MM.1S (cell line): ENCODE data around the gene ITPRIPL1.
A peak's percentile ranks its signal among the peaks of the same experiment; 100 is the strongest.

Source experiments
- DNase-seq: peaks from one replicate; pipeline ENCODE4 v3.0.0-alpha.2; 2015
- H2AFZ ChIP-seq: fragments of 300-600 bp; sonication (generic); 2 replicates; pipeline ENCODE4 v1.6.0; 2016; ENCODE audit warnings: antibody characterized with exemption, low read length
- H3F3A ChIP-seq: fragments of 300-600 bp; sonication (generic); 2 replicates; pipeline ENCODE4 v1.6.1; 2016; ENCODE audit warnings: mild to moderate bottlenecking, antibody characterized with exemption, low read length, moderate library complexity, mixed read lengths; ENCODE audit not compliant: insufficient read depth
- H3K27ac ChIP-seq: fragments of 300-600 bp; sonication (generic); 2 replicates; pipeline ENCODE4 v1.5.1; 2016; ENCODE audit warnings: mild to moderate bottlenecking, low read length
- H3K27me3 ChIP-seq: fragments of 300-600 bp; sonication (generic); replicated peaks from 2 replicates; pipeline ENCODE4 v1.6.0; 2016; ENCODE audit warnings: low read length; ENCODE audit not compliant: insufficient read depth
- H3K36me3 ChIP-seq: fragments of 300-600 bp; sonication (generic); replicated peaks from 2 replicates; pipeline ENCODE4 v1.6.1; 2016; ENCODE audit warnings: mild to moderate bottlenecking, low read length, mixed read lengths; ENCODE audit not compliant: insufficient read depth
- H3K4me1 ChIP-seq: fragments of 300-600 bp; sonication (generic); 2 replicates; pipeline ENCODE4 v1.6.1; 2016; ENCODE audit warnings: low read length, mixed read lengths
- H3K4me2 ChIP-seq: fragments of 300-600 bp; sonication (generic); 2 replicates; pipeline ENCODE4 v1.6.0; 2016; ENCODE audit warnings: low read depth, low read length
- H3K4me3 ChIP-seq: fragments of 300-600 bp; sonication (generic); 2 replicates; pipeline ENCODE4 v1.5.1; 2016; ENCODE audit warnings: low read length, mixed read lengths
- H3K79me2 ChIP-seq: fragments of 300-600 bp; sonication (generic); 2 replicates; pipeline ENCODE4 v1.6.1; 2016; ENCODE audit warnings: mixed run types, low read length, mixed read lengths
- H3K9ac ChIP-seq: fragments of 300-600 bp; sonication (generic); 2 replicates; pipeline ENCODE4 v1.6.1; 2016; ENCODE audit warnings: low read length, mixed read lengths
- H3K9me2 ChIP-seq: fragments of 300-600 bp; sonication (generic); replicated peaks from 2 replicates; pipeline ENCODE4 v1.6.1; 2016; ENCODE audit warnings: mild to moderate bottlenecking, low read length, mixed read lengths; ENCODE audit not compliant: insufficient read depth
- H3K9me3 ChIP-seq: fragments of 300-600 bp; sonication (generic); replicated peaks from 2 replicates; pipeline ENCODE4 v1.6.1; 2016; ENCODE audit warnings: mild to moderate bottlenecking, low read length, mixed read lengths; ENCODE audit not compliant: insufficient read depth
- H4K20me1 ChIP-seq: fragments of 300-600 bp; sonication (generic); 2 replicates; pipeline ENCODE4 v1.6.1; 2016; ENCODE audit warnings: mild to moderate bottlenecking, low read length, moderate library complexity, mixed read lengths; ENCODE audit not compliant: insufficient read depth
- EZH2 ChIP-seq: fragments of 300-600 bp; sonication (generic); optimal IDR thresholded peaks from 2 replicates; pipeline ENCODE3; 2017; ENCODE audit warnings: low read depth, mild to moderate bottlenecking, antibody characterized with exemption, low read length, mixed read lengths
- EZH2phosphoT487 ChIP-seq: fragments of 300-600 bp; sonication (generic); IDR thresholded peaks from 2 replicates; pipeline ENCODE4 v1.6.1; 2018; ENCODE audit warnings: antibody characterized with exemption, low read length
- TF ChIP-seq, protein P1 (sequence below): fragments of 300-600 bp; sonication (generic); IDR thresholded peaks from 2 replicates; pipeline ENCODE4 v1.5.1; 2016; ENCODE audit warnings: antibody characterized with exemption, low read length, mixed read lengths

Gene ITPRIPL1, protein sequence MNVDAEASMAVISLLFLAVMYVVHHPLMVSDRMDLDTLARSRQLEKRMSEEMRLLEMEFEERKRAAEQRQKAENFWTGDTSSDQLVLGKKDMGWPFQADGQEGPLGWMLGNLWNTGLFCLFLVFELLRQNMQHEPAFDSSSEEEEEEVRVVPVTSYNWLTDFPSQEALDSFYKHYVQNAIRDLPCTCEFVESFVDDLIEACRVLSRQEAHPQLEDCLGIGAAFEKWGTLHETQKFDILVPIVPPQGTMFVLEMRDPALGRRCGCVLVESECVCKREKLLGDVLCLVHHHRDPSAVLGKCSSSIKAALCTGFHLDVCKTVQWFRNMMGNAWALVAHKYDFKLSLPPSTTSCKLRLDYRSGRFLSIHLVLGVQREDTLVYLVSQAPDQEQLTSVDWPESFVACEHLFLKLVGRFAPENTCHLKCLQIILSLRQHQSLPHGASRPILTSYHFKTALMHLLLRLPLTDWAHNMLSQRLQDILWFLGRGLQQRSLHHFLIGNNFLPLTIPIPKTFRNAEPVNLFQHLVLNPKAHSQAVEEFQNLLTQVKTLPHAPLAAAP

DNA sequence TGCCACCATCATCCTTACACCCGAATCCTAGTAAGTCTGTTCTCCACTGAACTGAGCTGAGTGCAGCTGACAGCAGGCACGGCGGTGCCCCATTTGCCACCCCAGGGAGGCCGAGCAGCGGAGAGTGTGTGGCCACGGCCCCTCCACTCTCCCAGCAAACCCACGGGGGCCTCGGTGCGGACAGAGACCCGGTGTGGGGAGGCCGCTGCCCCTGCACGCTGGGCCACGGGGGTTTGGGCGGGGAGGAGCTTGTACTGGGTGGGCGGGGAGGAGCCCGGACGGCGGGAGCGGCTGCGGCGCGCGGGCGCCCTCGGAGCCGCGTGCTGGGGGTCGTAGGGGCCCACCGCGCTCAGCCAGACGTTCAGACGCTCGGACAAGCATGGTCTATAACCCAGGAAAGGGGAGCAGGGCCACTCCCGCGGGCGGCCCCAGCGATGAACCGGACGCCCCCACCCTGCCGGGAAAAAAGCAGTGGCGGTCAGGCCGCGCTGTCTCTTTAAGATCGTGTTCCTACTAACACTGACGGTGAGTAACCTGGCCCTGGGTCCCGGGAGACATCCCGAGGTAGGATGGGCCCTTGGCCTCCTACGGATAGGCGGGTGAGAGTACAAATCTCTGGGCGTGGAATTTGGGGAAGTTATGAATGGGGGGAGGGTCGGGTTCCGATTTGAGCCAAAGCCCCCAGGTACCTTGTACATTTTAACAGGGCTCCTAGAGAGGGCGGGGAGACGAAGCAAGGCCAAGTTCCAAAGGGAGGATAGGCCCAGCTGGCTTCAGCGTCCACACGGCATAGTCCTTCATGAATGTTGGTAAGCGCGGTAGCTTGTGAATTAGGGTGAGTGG is at the start of gene ITPRIPL1:
ITPRIPL1 (plus strand) TSS at position 277 of the 843 bp plus-strand sequence; CDS start at position 800, 523 bp downstream.
- peak; percentile 18 for DNase-seq
- Histone ChIP-seq H2AFZ (peak within 1 kb of the TSS; percentile 97), H3K27me3 (no peaks in the 10 kb centered on the region), H3K9ac (peak within 1 kb of the TSS; percentile 63), H3K4me3 (peak within 1 kb of the TSS; percentile 81), H3K36me3 (peaks cover 4% of the 10 kb centered on the region; the same call in 1 of the 2 replicates), H3K4me2 (peak within 1 kb of the TSS; percentile 93), H3K27ac (peak within 1 kb of the TSS; percentile 15; the same call in 1 of the 2 replicates), H3K9me3 (no peaks in the 10 kb centered on the region), H3K4me1 (peaks cover 18% of the 10 kb centered on the region), H4K20me1 (no peaks in the 10 kb centered on the region), H3K9me2 (no peaks in the 10 kb centered on the region), H3F3A (peaks cover 22% of the 10 kb centered on the region), H3K79me2 (peaks cover 33% of the 10 kb centered on the region)
- TF ChIP-seq EZH2 (no peak), EZH2phosphoT487 (no peak)
- TF ChIP-seq, protein P1, sequence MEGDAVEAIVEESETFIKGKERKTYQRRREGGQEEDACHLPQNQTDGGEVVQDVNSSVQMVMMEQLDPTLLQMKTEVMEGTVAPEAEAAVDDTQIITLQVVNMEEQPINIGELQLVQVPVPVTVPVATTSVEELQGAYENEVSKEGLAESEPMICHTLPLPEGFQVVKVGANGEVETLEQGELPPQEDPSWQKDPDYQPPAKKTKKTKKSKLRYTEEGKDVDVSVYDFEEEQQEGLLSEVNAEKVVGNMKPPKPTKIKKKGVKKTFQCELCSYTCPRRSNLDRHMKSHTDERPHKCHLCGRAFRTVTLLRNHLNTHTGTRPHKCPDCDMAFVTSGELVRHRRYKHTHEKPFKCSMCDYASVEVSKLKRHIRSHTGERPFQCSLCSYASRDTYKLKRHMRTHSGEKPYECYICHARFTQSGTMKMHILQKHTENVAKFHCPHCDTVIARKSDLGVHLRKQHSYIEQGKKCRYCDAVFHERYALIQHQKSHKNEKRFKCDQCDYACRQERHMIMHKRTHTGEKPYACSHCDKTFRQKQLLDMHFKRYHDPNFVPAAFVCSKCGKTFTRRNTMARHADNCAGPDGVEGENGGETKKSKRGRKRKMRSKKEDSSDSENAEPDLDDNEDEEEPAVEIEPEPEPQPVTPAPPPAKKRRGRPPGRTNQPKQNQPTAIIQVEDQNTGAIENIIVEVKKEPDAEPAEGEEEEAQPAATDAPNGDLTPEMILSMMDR, result no peak

DNA sequence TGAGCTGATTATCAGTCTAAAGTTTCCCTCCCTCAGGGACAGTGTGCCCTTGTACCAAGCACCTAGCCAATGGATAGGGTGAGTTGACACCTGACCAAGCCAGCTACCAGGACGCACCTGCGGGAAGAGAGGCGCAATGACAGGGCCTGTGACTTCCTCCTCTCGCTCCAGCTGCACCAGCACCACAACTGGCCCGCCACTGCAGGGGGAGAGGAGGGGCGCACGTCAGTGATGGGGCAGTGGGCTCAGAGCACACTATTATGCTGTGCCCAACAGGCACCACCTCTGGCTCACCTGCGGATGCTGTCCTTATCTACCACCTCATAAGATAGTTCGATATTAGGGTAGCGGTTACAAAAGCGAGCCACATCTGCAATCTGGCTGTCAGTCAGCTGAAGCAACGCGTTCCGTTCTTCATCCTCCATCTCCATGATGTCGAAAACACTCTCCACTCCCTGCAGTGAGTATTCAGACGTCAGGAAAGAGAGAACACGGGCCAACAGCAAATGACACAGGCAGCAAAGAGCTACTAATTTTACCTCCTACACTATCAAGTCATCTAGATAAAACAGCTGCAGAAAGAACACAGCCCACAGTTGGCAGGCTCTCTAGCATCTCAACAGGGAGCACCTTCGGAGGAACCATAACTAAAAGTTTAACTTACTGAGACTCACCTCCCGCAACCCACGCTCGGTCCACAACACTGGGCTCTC is 48.2 kb upstream of the ITPRIPL1 start:
- TF ChIP-seq EZH2 (no peak), EZH2phosphoT487 (no peak)
- TF ChIP-seq, protein P1, result no peak
- no peaks in the 10 kb centered on the region for H3K9me2 ChIP-seq
- DNase-seq, result no peak

DNA sequence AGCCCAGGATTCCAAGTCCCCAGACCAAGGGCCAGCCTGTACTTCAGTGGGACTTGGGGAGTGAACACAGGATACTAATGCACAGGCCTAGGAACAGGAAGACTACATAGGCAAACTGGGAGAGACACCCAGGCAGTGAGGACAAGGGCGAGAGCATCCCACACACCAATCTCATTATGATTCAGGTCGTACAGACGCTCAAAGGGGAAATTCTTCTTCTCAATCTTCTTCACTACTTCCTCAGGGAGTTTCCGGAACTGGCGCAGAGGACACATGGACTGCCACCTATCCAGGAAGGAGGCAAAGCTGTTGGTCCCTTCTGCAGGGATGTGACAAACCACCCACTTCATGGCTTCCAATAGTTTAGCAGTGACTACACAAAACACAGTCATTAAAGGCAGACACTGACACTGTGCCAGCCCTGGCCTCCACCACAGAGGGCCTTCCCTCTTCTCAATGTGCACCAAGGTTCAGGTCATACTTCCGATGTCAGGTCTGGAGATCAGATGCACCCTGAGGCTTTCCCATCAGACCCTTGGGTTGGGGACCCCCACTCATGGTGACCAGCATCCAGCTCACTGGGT is 37.8 kb upstream of the ITPRIPL1 start:
- no peak overlapping the region for H3K4me2 ChIP-seq
- no peaks in the 10 kb centered on the region for H3K9me3 ChIP-seq
- no peak overlapping the region for H3K9ac ChIP-seq
- no peaks in the 10 kb centered on the region for H3K4me1 ChIP-seq
- DNase-seq, result no peak
- no peaks in the 10 kb centered on the region for H3K27me3 ChIP-seq
- H3K79me2 ChIP-seq, result no peaks in the 10 kb centered on the region
- H3K9me2 ChIP-seq, result no peaks in the 10 kb centered on the region
- H3F3A ChIP-seq, result no peaks in the 10 kb centered on the region
- TF ChIP-seq EZH2phosphoT487, result no peak
- TF ChIP-seq, protein P1, result no peak
- no peak for TF ChIP-seq EZH2
- H3K36me3 ChIP-seq, result peaks cover 18% of the 10 kb centered on the region; the same call in 1 of the 2 replicates
- no peak overlapping the region for H2AFZ ChIP-seq
- no peaks in the 10 kb centered on the region for H4K20me1 ChIP-seq
- no peak overlapping the region for H3K27ac ChIP-seq
- no peak overlapping the region for H3K4me3 ChIP-seq

More for the DNA sequence above, 48.2 kb upstream of the ITPRIPL1 start:
- no peaks in the 10 kb centered on the region for H3K4me1 ChIP-seq
- H3K36me3 ChIP-seq, result peaks cover 12% of the 10 kb centered on the region; the same call in 1 of the 2 replicates
- H4K20me1 ChIP-seq, result no peaks in the 10 kb centered on the region
- no peak overlapping the region for H3K4me3 ChIP-seq
- no peak overlapping the region for H3K4me2 ChIP-seq
- H2AFZ ChIP-seq, result no peak overlapping the region
- H3K27me3 ChIP-seq, result no peaks in the 10 kb centered on the region
- H3K9me3 ChIP-seq, result no peaks in the 10 kb centered on the region
- peaks cover 17% of the 10 kb centered on the region for H3F3A ChIP-seq
- no peak overlapping the region for H3K9ac ChIP-seq
- H3K27ac ChIP-seq, result no peak overlapping the region
- H3K79me2 ChIP-seq, result no peaks in the 10 kb centered on the region; the same call in 1 of the 2 replicates
